Measurements from ENCODE around the gene HSD17B14. TPM values are rescaled to one million over a fixed set of nuclear protein-coding genes. Genes with fewer than 3 reads are reported as not detected.
"Not testable (repeated sequence)": the region's sequence is repeated elsewhere in the genome, so short reads cannot be mapped to it uniquely, and the experiment has no call there.

Gene HSD17B14
- total RNA-seq, 1 experiment from 2014 or later, result 2.6 TPM

DNA sequence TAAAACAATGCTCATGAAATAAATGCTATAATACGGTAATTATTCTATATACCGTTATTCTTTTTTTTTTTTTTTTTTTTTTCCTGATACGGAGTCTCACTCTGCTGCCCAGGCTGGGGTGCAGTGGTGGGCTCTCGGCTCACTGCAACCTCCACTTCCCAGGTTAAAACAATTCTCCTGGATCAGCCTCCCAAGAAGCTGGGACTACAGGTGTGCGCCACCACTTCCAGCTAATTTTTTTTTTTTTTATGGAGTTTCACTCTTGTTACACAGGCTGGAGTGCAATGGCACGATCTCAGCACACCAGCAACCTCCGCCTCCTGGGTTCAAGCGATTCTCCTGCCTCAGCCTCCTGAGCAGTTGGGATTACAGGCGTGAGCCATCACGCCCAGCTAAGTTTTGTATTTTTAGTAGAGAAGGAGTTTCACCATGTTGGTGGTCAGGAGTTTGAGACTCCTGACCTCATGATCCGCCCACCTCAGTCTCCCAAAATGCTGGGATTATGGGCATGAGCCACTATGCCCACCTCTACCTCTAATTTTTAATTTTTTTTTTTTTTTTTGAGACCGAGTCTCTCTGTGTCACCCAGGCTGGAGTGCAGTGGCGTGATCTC lies 42.8 kb upstream of the HSD17B14 start:
- no peak for DNase-seq
- TF ChIP-seq, protein P1, sequence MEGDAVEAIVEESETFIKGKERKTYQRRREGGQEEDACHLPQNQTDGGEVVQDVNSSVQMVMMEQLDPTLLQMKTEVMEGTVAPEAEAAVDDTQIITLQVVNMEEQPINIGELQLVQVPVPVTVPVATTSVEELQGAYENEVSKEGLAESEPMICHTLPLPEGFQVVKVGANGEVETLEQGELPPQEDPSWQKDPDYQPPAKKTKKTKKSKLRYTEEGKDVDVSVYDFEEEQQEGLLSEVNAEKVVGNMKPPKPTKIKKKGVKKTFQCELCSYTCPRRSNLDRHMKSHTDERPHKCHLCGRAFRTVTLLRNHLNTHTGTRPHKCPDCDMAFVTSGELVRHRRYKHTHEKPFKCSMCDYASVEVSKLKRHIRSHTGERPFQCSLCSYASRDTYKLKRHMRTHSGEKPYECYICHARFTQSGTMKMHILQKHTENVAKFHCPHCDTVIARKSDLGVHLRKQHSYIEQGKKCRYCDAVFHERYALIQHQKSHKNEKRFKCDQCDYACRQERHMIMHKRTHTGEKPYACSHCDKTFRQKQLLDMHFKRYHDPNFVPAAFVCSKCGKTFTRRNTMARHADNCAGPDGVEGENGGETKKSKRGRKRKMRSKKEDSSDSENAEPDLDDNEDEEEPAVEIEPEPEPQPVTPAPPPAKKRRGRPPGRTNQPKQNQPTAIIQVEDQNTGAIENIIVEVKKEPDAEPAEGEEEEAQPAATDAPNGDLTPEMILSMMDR (IDR thresholded peaks at IDR 0.05; ENCODE audit: unreplicated experiment), result no peak
- peaks cover 90% of the 10 kb centered on the region for H3K36me3 Mint-ChIP-seq (ENCODE audit: insufficient read depth, unreplicated experiment)
- no peak overlapping the region for H3K4me3 Mint-ChIP-seq (ENCODE audit: low read depth, unreplicated experiment)
- H3K27ac Mint-ChIP-seq (ENCODE audit: unreplicated experiment), result peak overlapping the region; percentile 82
- no peaks in the 10 kb centered on the region for H3K27me3 Mint-ChIP-seq (ENCODE audit: unreplicated experiment)
- CTCF ChIA-PET, result interaction anchor here (0.6 to 1.0 kb wide), 2 partner anchors 77 to 92 kb away, joined by 3 to 7 read pairs; no protein-coding TSS in a partner anchor
- BruUV-seq (replicated peaks), result no TSS peak
- peaks cover 27% of the 10 kb centered on the region for H3K4me1 Mint-ChIP-seq (ENCODE audit: low read depth, unreplicated experiment)
- peaks cover 7% of the 10 kb centered on the region for H3K9me3 Mint-ChIP-seq (ENCODE audit: low read depth, unreplicated experiment)
- intact Hi-C loops (cut with micrococcal nuclease; ENCODE audit: unreplicated experiment), result no loop called here

GRCh38 chr19:48878196-48879024 lies 42.1 kb upstream of the HSD17B14 start:
- CTCF ChIA-PET, result interaction anchor here (0.6 to 1.0 kb wide), 2 partner anchors 78 to 92 kb away, joined by 3 to 7 read pairs; no protein-coding TSS in a partner anchor
- peaks cover 34% of the 10 kb centered on the region for H3K4me1 Mint-ChIP-seq (ENCODE audit: low read depth, unreplicated experiment)

GRCh38 chr19:48877855-48878195 lies 41.5 kb upstream of the HSD17B14 start:
- H3K27ac Mint-ChIP-seq (ENCODE audit: unreplicated experiment), result peak overlapping the region; percentile 82
- peaks cover 91% of the 10 kb centered on the region for H3K36me3 Mint-ChIP-seq (ENCODE audit: insufficient read depth, unreplicated experiment)
- peaks cover 3% of the 10 kb centered on the region for H3K9me3 Mint-ChIP-seq (ENCODE audit: low read depth, unreplicated experiment)
- peak overlapping the region; percentile 20 for H3K4me3 Mint-ChIP-seq (ENCODE audit: low read depth, unreplicated experiment)
- intact Hi-C loops (cut with micrococcal nuclease; ENCODE audit: unreplicated experiment), result no loop called here
- TF ChIP-seq, protein P1 (IDR thresholded peaks at IDR 0.05; ENCODE audit: unreplicated experiment), result no peak
- H3K27me3 Mint-ChIP-seq (ENCODE audit: unreplicated experiment), result peaks cover under 1% of the 10 kb centered on the region
- no peak for DNase-seq
- BruUV-seq (replicated peaks), result no TSS peak
- CTCF ChIA-PET, result interaction anchor here (0.6 kb wide), 1 partner anchor 297 kb away, joined by 6 read pairs; no protein-coding TSS in a partner anchor
- H3K4me1 Mint-ChIP-seq (ENCODE audit: low read depth, unreplicated experiment), result peaks cover 34% of the 10 kb centered on the region

More at GRCh38 chr19:48878196-48879024, 42.1 kb upstream of the HSD17B14 start:
- no peaks in the 10 kb centered on the region for H3K27me3 Mint-ChIP-seq (ENCODE audit: unreplicated experiment)
- H3K9me3 Mint-ChIP-seq (ENCODE audit: low read depth, unreplicated experiment), result peaks cover 5% of the 10 kb centered on the region
- BruUV-seq (replicated peaks), result no TSS peak
- peak overlapping the region; percentile 82 for H3K27ac Mint-ChIP-seq (ENCODE audit: unreplicated experiment)
- DNase-seq, result no peak
- TF ChIP-seq, protein P1 (IDR thresholded peaks at IDR 0.05; ENCODE audit: unreplicated experiment), result no peak
- H3K36me3 Mint-ChIP-seq (ENCODE audit: insufficient read depth, unreplicated experiment), result peaks cover 91% of the 10 kb centered on the region
- H3K4me3 Mint-ChIP-seq (ENCODE audit: low read depth, unreplicated experiment), result peak overlapping the region; percentile 20
- intact Hi-C loops (cut with micrococcal nuclease; ENCODE audit: unreplicated experiment), result no loop called here

DNA sequence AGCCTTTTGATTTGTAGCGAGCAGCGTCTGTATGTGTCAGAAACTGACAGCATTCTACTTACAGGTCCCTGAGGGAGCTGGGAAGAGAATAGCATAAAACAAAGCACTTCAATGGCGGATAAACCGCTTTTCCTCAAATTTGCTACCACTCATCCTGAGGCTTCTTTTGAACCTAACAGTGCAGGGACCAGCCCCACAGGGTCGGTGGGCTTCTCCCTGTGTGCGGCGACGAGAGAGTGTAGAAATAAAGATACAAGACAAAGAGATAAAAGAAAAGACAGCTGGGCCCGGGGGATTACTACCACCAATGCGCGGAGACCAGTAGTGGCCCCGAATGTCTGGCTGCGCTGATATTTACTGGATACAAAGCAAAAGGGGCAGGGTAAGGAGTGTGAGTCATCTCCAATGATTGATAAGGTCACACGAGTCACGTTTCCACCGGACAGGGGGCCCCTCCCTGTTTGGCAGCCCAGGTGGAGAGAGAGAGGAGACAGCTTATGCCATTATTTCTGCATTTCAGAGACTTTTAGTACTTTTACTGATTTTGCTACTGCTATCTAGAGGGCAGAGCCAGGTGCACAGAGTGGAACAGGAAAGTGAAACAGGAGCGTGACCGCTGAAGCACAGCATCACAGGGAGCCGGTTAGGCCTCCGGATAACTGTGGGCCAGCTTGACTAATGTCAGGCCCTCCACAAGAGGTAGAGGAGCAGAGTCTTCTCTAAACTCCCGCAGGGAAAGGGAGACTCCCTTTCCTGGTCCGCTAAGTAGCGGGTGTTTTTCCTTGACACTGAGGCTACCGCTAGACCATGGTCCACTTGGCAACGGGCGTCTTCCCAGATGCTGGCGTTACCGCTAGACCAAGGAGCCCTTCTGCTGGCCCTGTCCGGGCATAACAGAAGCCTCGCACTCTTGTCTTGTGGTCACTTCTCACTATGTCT lies 40.0 kb upstream of the HSD17B14 start:
- Mint-ChIP-seq H3K27ac (ENCODE audit: unreplicated experiment) (peak overlapping the region; percentile 100), H3K4me1 (ENCODE audit: low read depth, unreplicated experiment) (peaks cover 33% of the 10 kb centered on the region), H3K4me3 (ENCODE audit: low read depth, unreplicated experiment) (peak overlapping the region; percentile 95), H3K36me3 (ENCODE audit: insufficient read depth, unreplicated experiment) (peaks cover 91% of the 10 kb centered on the region)
- intact Hi-C loops (cut with micrococcal nuclease; ENCODE audit: unreplicated experiment); H3K27me3 Mint-ChIP-seq (ENCODE audit: unreplicated experiment); H3K9me3 Mint-ChIP-seq (ENCODE audit: low read depth, unreplicated experiment): not testable (repeated sequence)
- DNase-seq, result peak; percentile 75
- CTCF ChIA-PET, result interaction anchor here (0.6 to 2.2 kb wide), 3 partner anchors 24 to 616 kb away, joined by 3 to 7 read pairs (median 4); partner anchors contain the start of gene NUCB1
- BruUV-seq (replicated peaks), result TSS peak; percentile 92
